ENCODE measurements around the gene STXBP6.

DNA sequence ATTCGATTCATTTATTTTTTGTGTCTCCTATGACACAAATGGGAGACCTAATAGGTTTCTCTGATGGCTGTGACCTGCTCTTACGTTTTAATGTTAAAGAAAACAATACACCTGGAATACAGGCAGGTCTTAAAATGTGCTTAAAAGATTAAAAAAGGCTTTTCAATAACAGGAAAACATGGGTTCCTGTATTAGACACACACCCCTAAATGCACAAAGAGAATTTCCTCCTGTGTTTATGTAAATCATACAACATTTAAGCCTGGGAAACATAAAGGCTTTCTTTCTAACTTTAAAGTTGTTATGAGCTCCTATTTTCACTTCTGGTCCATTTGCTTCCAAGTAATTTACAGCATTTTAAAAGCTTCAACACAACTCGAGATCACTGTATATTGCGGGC is 191.3 kb downstream of the STXBP6 start:
- no peak for TF ChIP-seq POLR2AphosphoS5 (IDR thresholded peaks at IDR 0.05)
- no peak for TF ChIP-seq POLR2A (IDR thresholded peaks at IDR 0.05)

Measured in suprapubic skin (tissue), 4 donors.